Fibroblast of lung (primary cell): ENCODE measurements around the gene MORN4. TPM values are rescaled to one million over a fixed set of nuclear protein-coding genes. Genes with fewer than 3 reads are reported as not detected.

Experiments
- DNase-seq, 2 donors: peaks; one replicate each; pipeline versions ENCODE4 v3.0.0 to v3.0.0-alpha.2; 2010; ENCODE audit warnings: low read depth in 2 of 2
- H2AFZ ChIP-seq: 2 replicates; pipeline ENCODE4 v1.5.1; 2012; ENCODE audit warnings: low read length, control low read depth, inconsistent platforms
- H3K27ac ChIP-seq: 2 replicates; pipeline ENCODE4 v1.5.1; 2011; ENCODE audit warnings: low read length, control low read depth; ENCODE audit not compliant: insufficient read depth
- H3K27me3 ChIP-seq: 2 replicates; pipeline ENCODE4 v1.5.1; 2011; ENCODE audit warnings: mild to moderate bottlenecking, low read length; ENCODE audit not compliant: control insufficient read depth, insufficient read depth
- H3K36me3 ChIP-seq: 2 replicates; pipeline ENCODE4 v1.5.1; 2011; ENCODE audit warnings: low read length; ENCODE audit not compliant: control insufficient read depth, insufficient read depth
- H3K4me1 ChIP-seq: 2 replicates; pipeline ENCODE4 v1.5.1; 2011; ENCODE audit warnings: low read length; ENCODE audit not compliant: control insufficient read depth, insufficient read depth; ENCODE audit errors: extremely low read depth
- H3K4me2 ChIP-seq: 2 replicates; pipeline ENCODE4 v1.5.1; 2011; ENCODE audit warnings: low read length, control low read depth; ENCODE audit not compliant: insufficient read depth; ENCODE audit errors: extremely low read depth
- H3K4me3 ChIP-seq, 4 experiments: fragments of 200-600 bp in 1 of 4; sonication (generic) in 1 of 4; replicated peaks in 1 of 4; 2 replicates each; pipeline ENCODE4 v1.5.1; 2011 to 2016; ENCODE audit warnings: low read length in 4 of 4, low read depth in 3 of 4, mild to moderate bottlenecking in 3 of 4, control low read depth in 2 of 4, inconsistent platforms in 1 of 4, mixed read lengths in 1 of 4; ENCODE audit not compliant: insufficient read depth in 1 of 4; ENCODE audit errors: control extremely low read depth in 1 of 4
- H3K79me2 ChIP-seq: 2 replicates; pipeline ENCODE4 v1.5.1; 2012; ENCODE audit warnings: mild to moderate bottlenecking, low read length, inconsistent platforms; ENCODE audit not compliant: control insufficient read depth, insufficient read depth
- H3K9ac ChIP-seq: 2 replicates; pipeline ENCODE4 v1.5.1; 2011; ENCODE audit warnings: mild to moderate bottlenecking, low read length, control low read depth; ENCODE audit not compliant: insufficient read depth
- H3K9me3 ChIP-seq: 2 replicates; pipeline ENCODE4 v1.5.1; 2012; ENCODE audit warnings: low read depth, low read length; ENCODE audit not compliant: control insufficient read depth, insufficient read depth
- H4K20me1 ChIP-seq: 2 replicates; pipeline ENCODE4 v1.5.1; 2011; ENCODE audit warnings: low read length; ENCODE audit not compliant: control insufficient read depth, insufficient read depth; ENCODE audit errors: extremely low read depth
- EZH2 ChIP-seq: IDR thresholded peaks from 2 replicates; pipeline ENCODE4 v1.5.1; 2012; ENCODE audit warnings: low read length, control low read depth, mild to moderate bottlenecking; ENCODE audit errors: missing control alignments
- polyA plus RNA-seq, 2 donors: library from polyadenylated mRNA; depleted of rRNA in 1 of 2; stranded (reverse) in 1 of 2; unstranded in 1 of 2; fragments of >200 nt; gene quantifications; 2 replicates each; pipeline ENCODE4 v1.2.1, GENCODE V29; 2011 to 2012; ENCODE audit warnings: missing spikeins in 1 of 2
- total RNA-seq: library from RNA; depleted of rRNA; stranded (reverse); fragments of >200 nt; gene quantifications from 2 replicates; pipeline ENCODE4 v1.2.1, GENCODE V29; 2014
- TF ChIP-seq, protein P1 (sequence below), 2 donors: IDR thresholded peaks in 1 of 2; conservative IDR thresholded peaks in 1 of 2; 1 replicate in 1 of 2; 2 replicates in 1 of 2; pipeline ENCODE4 v1.5.1; 2011 to 2012; ENCODE audit warnings: low read length in 2 of 2, control low read depth in 1 of 2, inconsistent platforms in 1 of 2, low read depth in 1 of 2, mild to moderate bottlenecking in 1 of 2

The MORN4 gene
- total and polyA plus RNA-seq, 2 donors (not counting 1 experiment from before 2014, with no cell fraction given), result 13.2 to 13.4 TPM

DNA sequence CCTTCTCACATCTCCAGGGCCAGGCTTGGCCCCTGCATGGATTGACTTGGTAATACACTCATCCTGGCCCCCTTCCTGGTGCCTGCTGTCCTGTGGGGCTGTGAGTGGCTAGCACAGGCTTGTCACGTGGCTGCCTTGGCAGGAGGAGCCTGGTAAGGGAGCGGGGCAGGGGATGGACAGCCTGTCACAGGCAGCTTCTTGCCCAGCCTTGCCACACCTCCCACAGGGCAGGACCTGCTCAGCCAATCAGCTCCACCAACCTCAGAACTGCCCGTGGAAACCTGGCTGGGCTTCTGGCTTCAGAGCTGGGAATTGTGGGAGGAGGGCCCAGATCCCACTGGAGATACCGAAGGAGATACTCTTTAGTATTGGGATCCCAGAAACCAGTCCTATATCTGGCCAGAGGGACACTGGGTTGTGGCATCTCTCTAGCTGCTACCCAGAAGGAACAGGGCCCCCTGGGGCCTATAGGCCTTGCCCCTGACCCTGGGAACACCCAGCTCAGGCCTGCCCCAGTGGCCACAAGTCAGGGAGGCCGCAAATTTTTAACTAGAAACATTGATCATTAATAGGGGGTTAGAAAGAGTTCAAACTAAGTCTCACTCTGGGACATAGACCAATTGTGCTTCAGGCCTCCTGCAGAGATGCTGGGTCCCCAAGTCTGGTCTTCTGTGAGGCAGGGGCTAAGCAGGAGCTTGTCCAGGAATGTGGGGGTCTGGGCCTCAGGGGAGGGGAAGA lies 49.1 kb downstream of the MORN4 start, which contains the start of gene HOGA1:
Gene HOGA1 (plus strand): TSS at position 330 of the 738 bp plus-strand sequence. CDS start 315 bp downstream, at position 645.
- DNase-seq, result peak; percentile 61 to 72
- Histone ChIP-seq H3K79me2 (no peaks in the 10 kb centered on the region), H3K27ac (no peak within 1 kb of the TSS), H3K4me1 (peaks cover 3% of the 10 kb centered on the region), H4K20me1 (no peaks in the 10 kb centered on the region), H3K4me2 (peak within 1 kb of the TSS; percentile 5), H3K36me3 (no peaks in the 10 kb centered on the region), H3K4me3 (no peak within 1 kb of the TSS), H2AFZ (peak within 1 kb of the TSS; percentile 55), H3K9ac (no peak within 1 kb of the TSS), H3K27me3 (no peaks in the 10 kb centered on the region), H3K9me3 (no peaks in the 10 kb centered on the region)
- TF ChIP-seq, protein P1, sequence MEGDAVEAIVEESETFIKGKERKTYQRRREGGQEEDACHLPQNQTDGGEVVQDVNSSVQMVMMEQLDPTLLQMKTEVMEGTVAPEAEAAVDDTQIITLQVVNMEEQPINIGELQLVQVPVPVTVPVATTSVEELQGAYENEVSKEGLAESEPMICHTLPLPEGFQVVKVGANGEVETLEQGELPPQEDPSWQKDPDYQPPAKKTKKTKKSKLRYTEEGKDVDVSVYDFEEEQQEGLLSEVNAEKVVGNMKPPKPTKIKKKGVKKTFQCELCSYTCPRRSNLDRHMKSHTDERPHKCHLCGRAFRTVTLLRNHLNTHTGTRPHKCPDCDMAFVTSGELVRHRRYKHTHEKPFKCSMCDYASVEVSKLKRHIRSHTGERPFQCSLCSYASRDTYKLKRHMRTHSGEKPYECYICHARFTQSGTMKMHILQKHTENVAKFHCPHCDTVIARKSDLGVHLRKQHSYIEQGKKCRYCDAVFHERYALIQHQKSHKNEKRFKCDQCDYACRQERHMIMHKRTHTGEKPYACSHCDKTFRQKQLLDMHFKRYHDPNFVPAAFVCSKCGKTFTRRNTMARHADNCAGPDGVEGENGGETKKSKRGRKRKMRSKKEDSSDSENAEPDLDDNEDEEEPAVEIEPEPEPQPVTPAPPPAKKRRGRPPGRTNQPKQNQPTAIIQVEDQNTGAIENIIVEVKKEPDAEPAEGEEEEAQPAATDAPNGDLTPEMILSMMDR (conservative IDR thresholded peaks at IDR 0.05 in 1 of 2, IDR thresholded peaks at IDR 0.05 in 1 of 2; ENCODE audit: low read depth in 1 of 2, low read length in 2 of 2), result no peak
- TF ChIP-seq EZH2, result no peak

DNA sequence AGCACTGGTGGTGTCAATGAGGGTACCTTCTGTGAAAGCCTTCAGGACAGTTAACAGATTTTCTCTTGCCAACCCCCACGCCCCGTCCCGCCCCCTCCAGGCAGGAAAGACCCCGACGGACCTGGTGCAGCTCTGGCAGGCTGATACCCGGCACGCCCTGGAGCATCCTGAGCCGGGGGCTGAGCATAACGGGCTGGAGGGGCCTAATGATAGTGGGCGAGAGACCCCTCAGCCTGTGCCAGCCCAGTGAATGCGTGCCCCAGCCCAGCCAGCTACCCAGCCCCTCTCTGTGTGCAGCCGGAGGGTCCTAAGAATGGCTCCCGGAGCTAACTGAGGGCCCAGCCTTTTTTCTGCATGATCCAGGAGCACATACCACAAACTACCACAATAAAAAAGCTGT lies 49.8 kb downstream of the MORN4 start:
- Histone ChIP-seq H3K27ac (no peak overlapping the region), H3K36me3 (no peaks in the 10 kb centered on the region), H3K9ac (no peak overlapping the region), H3K9me3 (no peaks in the 10 kb centered on the region), H3K4me1 (peaks cover 3% of the 10 kb centered on the region), H3K4me2 (no peak overlapping the region), H3K79me2 (no peaks in the 10 kb centered on the region), H2AFZ (no peak overlapping the region), H4K20me1 (no peaks in the 10 kb centered on the region), H3K4me3 (no peak overlapping the region), H3K27me3 (no peaks in the 10 kb centered on the region)
- no peak for DNase-seq
- TF ChIP-seq, protein P1 (conservative IDR thresholded peaks at IDR 0.05 in 1 of 2, IDR thresholded peaks at IDR 0.05 in 1 of 2; ENCODE audit: low read depth in 1 of 2, low read length in 2 of 2), result no peak
- TF ChIP-seq EZH2, result no peak

DNA sequence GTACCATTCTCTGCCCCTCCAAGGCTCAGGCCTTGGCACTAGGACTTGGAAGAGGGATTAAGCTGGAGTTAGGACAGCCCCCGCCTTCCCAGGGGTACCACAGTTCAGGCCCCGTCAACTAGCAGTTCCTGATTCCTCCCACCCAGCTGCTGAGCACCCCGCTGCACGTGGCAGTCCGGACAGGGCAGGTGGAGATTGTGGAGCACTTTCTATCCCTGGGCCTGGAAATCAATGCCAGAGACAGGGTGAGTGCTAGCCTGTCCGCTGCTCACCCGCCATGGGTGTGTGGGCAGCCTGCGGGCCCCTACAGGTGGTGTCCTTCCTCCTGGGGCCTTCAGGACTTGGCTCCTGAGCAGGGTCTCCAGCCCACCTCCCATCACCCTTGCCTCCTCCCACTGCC lies 51.1 kb downstream of the MORN4 start:
- Histone ChIP-seq H4K20me1 (no peaks in the 10 kb centered on the region), H3K9ac (no peak overlapping the region), H2AFZ (no peak overlapping the region), H3K9me3 (no peaks in the 10 kb centered on the region), H3K27ac (no peak overlapping the region), H3K79me2 (no peaks in the 10 kb centered on the region), H3K4me2 (no peak overlapping the region), H3K27me3 (no peaks in the 10 kb centered on the region), H3K36me3 (no peaks in the 10 kb centered on the region), H3K4me3 (no peak overlapping the region), H3K4me1 (peaks cover 3% of the 10 kb centered on the region)
- TF ChIP-seq, protein P1 (conservative IDR thresholded peaks at IDR 0.05 in 1 of 2, IDR thresholded peaks at IDR 0.05 in 1 of 2; ENCODE audit: low read depth in 1 of 2, low read length in 2 of 2), result no peak
- TF ChIP-seq EZH2, result no peak
- no peak for DNase-seq
